Measurements from ENCODE around the gene CDH8. TPM values are rescaled to one million over a fixed set of nuclear protein-coding genes. Genes with fewer than 3 reads are reported as not detected.

CDH8 gene
- total RNA-seq, 2 donors from 2014 or later = not detected

- intact Hi-C loops (cut with DNase I) = no loop called here
- Histone ChIP-seq H3K27ac (no peak overlapping the region), H3K9me3 (no peaks in the 10 kb centered on the region), H3K36me3 (replicated peaks in 1 of 2; ENCODE audit: insufficient read depth in 1 of 2, low read depth in 2 of 2) (no peaks in the 10 kb centered on the region), H3K4me3 (no peak overlapping the region), H3K4me1 (no peaks in the 10 kb centered on the region), H3K27me3 (no peaks in the 10 kb centered on the region)
- 73 to 81% methylated on average over 1 of the region's 1 CpG for WGBS, 2 donors
- ATAC-seq = no peak
- TF ChIP-seq CTCF (IDR thresholded peaks at IDR 0.05) (no peak), POLR2A (IDR thresholded peaks at IDR 0.05) (no peak)
- no peak for DNase-seq
Observed at GRCh38 chr16:61877436-61877835, 158.8 kb downstream of the CDH8 start.

- no peak for DNase-seq
- Histone ChIP-seq H3K27ac (no peak overlapping the region), H3K4me3 (no peak overlapping the region), H3K9me3 (no peaks in the 10 kb centered on the region), H3K4me1 (no peaks in the 10 kb centered on the region), H3K36me3 (replicated peaks in 1 of 2; ENCODE audit: insufficient read depth in 1 of 2, low read depth in 2 of 2) (no peaks in the 10 kb centered on the region), H3K27me3 (no peaks in the 10 kb centered on the region)
- TF ChIP-seq CTCF (IDR thresholded peaks at IDR 0.05) (no peak), POLR2A (IDR thresholded peaks at IDR 0.05) (no peak)
- ATAC-seq = no peak
- intact Hi-C loops (cut with DNase I) = no loop called here
Observed at GRCh38 chr16:61872778-61873119, 163.5 kb downstream of the CDH8 start.

- no peaks in the 10 kb centered on the region for H3K4me1 ChIP-seq
- ATAC-seq = no peak
- no peak overlapping the region for H3K27ac ChIP-seq
- DNase-seq = no peak
- H3K36me3 ChIP-seq (replicated peaks in 1 of 2; ENCODE audit: insufficient read depth in 1 of 2, low read depth in 2 of 2) = no peaks in the 10 kb centered on the region
- no peaks in the 10 kb centered on the region for H3K9me3 ChIP-seq
- 42 to 47% methylated on average over 6 of the region's 6 CpGs for WGBS, 2 donors
- H3K27me3 ChIP-seq = no peaks in the 10 kb centered on the region
- intact Hi-C loops (cut with DNase I) = no loop called here
- TF ChIP-seq CTCF (IDR thresholded peaks at IDR 0.05) = no peak
- TF ChIP-seq POLR2A (IDR thresholded peaks at IDR 0.05) = no peak
- no peak overlapping the region for H3K4me3 ChIP-seq
Observed at GRCh38 chr16:61871837-61872777, 164.1 kb downstream of the CDH8 start.

- intact Hi-C loops (cut with DNase I) = no loop called here
- 56 to 63% methylated on average over 6 of the region's 6 CpGs for WGBS, 2 donors
- ATAC-seq = no peak
Observed at GRCh38 chr16:61862221-61863155, 173.8 kb downstream of the CDH8 start.

More at GRCh38 chr16:61862221-61863155, 173.8 kb downstream of the CDH8 start:
- no peak for DNase-seq
- no peak for TF ChIP-seq POLR2A (IDR thresholded peaks at IDR 0.05)
- no peak for TF ChIP-seq CTCF (IDR thresholded peaks at IDR 0.05)
- H3K36me3 ChIP-seq (replicated peaks in 1 of 2; ENCODE audit: insufficient read depth in 1 of 2, low read depth in 2 of 2) = no peaks in the 10 kb centered on the region
- H3K9me3 ChIP-seq = no peaks in the 10 kb centered on the region
- H3K27me3 ChIP-seq = no peaks in the 10 kb centered on the region
- H3K4me1 ChIP-seq = no peaks in the 10 kb centered on the region
- H3K27ac ChIP-seq = no peak overlapping the region
- H3K4me3 ChIP-seq = no peak overlapping the region

Measured in body of pancreas (tissue), 4 donors.